GM12801 (cell line): ENCODE measurements around the gene GLOD5.

Source experiments
- TF ChIP-seq, protein P1 (sequence below): IDR thresholded peaks from one replicate; pipeline ENCODE4 v1.5.1; 2011; ENCODE audit warnings: control low read depth; ENCODE audit not compliant: insufficient read length; ENCODE audit errors: extremely low read depth

The GLOD5 gene

DNA sequence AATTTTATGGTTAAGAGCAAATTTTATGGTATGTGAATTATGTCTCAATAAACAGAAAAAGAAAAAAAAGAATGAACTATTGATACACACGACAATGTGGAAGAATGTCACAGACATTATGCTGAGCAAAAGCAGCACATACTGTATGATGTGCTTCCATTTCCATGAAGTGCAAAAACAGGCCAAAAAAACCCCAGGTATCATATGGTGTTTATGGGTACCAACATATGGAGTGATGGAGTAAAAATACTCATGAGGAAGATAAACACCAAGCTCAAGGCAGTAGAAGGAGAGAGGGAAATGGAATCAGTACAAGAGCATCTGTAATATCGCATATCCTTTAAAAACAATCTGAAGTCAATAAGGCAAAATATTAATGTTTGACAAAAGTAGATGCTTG lies 20.7 kb downstream of the GLOD5 start:
- TF ChIP-seq, protein P1, sequence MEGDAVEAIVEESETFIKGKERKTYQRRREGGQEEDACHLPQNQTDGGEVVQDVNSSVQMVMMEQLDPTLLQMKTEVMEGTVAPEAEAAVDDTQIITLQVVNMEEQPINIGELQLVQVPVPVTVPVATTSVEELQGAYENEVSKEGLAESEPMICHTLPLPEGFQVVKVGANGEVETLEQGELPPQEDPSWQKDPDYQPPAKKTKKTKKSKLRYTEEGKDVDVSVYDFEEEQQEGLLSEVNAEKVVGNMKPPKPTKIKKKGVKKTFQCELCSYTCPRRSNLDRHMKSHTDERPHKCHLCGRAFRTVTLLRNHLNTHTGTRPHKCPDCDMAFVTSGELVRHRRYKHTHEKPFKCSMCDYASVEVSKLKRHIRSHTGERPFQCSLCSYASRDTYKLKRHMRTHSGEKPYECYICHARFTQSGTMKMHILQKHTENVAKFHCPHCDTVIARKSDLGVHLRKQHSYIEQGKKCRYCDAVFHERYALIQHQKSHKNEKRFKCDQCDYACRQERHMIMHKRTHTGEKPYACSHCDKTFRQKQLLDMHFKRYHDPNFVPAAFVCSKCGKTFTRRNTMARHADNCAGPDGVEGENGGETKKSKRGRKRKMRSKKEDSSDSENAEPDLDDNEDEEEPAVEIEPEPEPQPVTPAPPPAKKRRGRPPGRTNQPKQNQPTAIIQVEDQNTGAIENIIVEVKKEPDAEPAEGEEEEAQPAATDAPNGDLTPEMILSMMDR, result no peak

DNA sequence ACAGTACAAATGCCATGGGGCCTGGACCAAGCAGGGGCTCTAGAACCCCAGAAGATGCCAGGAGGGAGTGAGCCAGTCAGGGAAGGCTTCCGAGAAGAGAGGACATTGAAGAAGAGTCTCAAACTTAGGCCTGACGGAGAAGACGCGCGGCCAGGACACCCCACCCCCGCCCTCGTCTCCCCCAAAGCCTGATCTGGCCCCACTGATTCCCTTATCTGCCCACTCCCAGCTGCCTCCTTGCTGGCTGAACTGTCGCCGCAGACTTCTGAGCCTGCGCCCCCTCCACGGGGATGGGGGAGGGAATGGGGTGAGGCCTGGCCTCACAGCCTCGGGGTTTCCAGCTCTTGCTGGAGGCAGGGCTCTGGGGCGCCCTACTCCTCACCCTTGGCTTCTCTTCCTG lies 21.2 kb downstream of the GLOD5 start:
- TF ChIP-seq, protein P1, result no peak

DNA sequence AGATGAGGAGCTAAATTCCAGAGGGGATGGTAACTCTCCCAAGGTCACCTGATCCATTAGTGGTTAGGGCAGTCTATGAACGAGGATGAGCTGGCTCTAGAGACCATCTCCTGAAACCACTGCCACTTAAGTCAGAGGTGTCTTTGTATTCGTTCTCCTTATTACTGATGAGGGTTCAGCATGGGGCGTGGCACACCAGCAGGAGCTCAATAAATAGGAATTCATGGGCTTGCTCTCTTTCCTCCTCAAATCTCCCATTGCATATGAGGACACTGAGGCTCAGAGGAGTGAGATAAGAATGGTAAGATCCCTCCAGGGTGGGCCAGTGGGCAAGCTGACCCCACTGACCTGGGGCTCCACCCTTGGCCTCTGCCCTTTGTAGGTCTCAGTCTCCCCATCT lies 23.2 kb downstream of the GLOD5 start:
- TF ChIP-seq, protein P1, result no peak

DNA sequence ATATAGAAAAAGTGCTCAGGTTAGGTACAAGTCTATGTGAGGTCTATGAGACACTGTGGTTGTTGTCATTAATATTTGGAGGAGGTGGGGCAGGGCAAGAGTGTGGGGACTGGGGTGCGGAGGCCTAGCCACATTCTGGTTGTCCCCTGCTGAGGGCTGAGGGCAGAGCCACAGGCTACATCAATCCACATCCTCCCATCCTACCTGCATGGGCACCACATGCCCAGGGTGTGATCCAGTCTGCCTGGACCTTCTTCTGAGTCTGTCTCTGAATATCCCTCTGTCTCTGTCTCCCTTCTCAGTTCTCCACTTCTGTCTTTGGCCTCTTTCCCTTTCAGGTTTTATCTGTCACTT lies 23.6 kb downstream of the GLOD5 start:
- TF ChIP-seq, protein P1, result no peak

DNA sequence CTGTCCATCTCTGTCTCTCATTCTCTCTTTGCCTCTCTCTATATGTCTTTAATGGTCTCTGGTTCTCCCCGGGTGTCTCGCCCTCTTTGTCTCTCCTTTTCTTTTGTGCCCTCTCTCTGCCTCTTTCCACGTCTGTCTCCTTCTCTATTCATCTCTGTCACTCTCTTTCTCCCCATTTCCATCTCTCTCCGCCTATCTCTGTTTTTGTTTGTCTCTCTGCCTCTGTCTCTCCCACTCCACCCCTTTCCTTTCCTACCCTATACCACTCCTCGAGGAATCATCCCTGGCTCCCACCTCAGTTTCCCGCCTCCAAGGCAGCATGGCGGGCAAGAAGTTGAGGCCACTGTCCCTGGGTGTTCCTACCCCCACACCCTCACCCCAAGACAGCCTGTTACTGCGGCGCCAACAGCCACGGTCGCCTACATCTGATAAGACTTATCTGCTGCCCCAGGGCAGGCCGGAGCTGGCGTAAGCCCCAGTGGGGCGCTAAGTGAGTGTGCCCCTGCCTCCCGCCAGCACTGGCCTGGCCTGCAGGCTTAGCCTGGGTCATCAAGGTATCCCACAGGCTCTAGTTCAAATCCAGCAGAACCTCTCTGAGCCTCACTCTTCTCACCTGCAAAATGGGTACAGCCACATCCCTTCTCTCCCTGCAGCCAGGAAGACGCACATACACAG lies 24.1 kb downstream of the GLOD5 start:
- TF ChIP-seq, protein P1, result no peak

DNA sequence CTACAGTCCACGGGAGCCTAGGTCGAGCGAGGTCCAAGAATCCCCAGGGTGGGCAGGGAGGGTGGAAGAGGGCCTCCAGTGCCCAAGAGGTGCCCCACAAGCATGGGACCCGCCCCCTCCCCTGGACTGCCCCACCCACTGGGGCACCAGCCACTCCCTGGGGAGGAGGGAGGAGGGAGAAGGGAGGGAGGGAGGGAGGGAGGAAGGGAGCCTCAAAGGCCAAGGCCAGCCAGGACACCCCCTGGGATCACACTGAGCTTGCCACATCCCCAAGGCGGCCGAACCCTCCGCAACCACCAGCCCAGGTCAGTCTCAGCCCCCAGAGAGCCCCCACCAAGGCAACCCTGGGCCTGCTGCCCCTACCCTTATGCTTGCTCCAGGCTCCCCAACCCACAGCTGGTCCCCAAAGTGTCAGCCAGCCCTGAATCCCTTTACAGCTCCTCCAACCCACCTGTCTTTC lies 24.8 kb downstream of the GLOD5 start, which contains the start of gene GATA1:
Gene GATA1 (plus strand): TSS at position 250 of the 460 bp plus-strand sequence. CDS start 4,520 bp downstream, outside the sequence.
- TF ChIP-seq, protein P1, result no peak

DNA sequence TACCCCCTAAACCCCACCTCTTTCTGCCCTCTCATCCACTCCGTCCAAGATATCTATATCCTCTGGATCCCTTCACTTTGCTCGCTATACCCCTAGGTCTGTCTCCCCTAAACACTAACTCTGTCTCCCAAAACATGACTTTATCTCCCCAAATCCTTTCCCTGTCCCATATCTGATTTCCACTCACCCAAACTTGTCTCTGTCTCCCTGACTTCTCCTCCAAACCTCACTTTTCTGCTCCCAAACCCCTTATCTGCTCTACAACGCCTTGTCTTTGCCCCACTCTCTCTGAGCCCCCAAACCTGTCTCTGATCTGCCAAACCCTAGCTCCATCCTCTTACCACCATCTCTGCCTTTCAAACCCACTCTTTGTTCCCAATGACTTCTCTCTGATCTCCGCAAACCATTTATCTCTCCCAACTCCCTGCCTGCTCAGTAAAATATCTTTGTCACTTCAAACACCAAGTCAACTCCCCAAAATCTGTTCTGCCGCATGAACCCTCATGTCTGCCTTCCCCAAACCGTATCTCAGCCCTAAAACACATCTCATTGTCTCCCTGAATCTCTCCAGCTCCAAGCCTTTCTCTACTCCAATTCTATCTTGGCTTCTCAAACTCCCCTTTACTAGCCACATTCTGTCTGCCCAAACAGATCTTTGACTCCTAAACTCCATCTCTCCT lies 25.4 kb downstream of the GLOD5 start:
- TF ChIP-seq, protein P1, result no peak
